HG03159 (cell line): ENCODE measurements around the gene ANTKMT.

ENCODE experiments used
- ATAC-seq: cut with Tn5 transposase; IDR thresholded peaks from one replicate; pipeline ENCODE4 v1.9.1; 2021; ENCODE audit warnings: mild to moderate bottlenecking, moderate library complexity; ENCODE audit not compliant: unreplicated experiment

ANTKMT gene

GRCh38 chr16:695355-696089 lies 25.4 kb upstream of the ANTKMT start:
- no peak for ATAC-seq

GRCh38 chr16:698911-699671 lies 21.9 kb upstream of the ANTKMT start:
- no peak for ATAC-seq

- ATAC-seq: no peak
Measured at GRCh38 chr16:700684-701584, 20.0 kb upstream of the ANTKMT start.

- ATAC-seq: no peak
Measured at GRCh38 chr16:702341-702740, 18.6 kb upstream of the ANTKMT start.

- no peak for ATAC-seq
Measured at GRCh38 chr16:703406-703805, 17.5 kb upstream of the ANTKMT start.

- ATAC-seq: no peak
Measured at GRCh38 chr16:704047-704446, 16.9 kb upstream of the ANTKMT start.

- no peak for ATAC-seq
Measured at GRCh38 chr16:704552-705380, 16.2 kb upstream of the ANTKMT start.

GRCh38 chr16:705431-706188 lies 15.3 kb upstream of the ANTKMT start, which contains the start of gene FBXL16:
TSS of gene FBXL16 (minus strand) at chr16:705801. CDS start at chr16:697405, 8,396 bp downstream.
- no peak for ATAC-seq

GRCh38 chr16:706189-707061 lies 14.5 kb upstream of the ANTKMT start:
- ATAC-seq: no peak

- no peak for ATAC-seq
Measured at GRCh38 chr16:707062-707538, 13.8 kb upstream of the ANTKMT start.

- ATAC-seq: no peak
Measured at GRCh38 chr16:708019-708418, 12.9 kb upstream of the ANTKMT start.

- no peak for ATAC-seq
Measured at GRCh38 chr16:708959-709358, 12.0 kb upstream of the ANTKMT start.

GRCh38 chr16:709566-710499 lies 11.1 kb upstream of the ANTKMT start:
- no peak for ATAC-seq

GRCh38 chr16:710500-711075 lies 10.4 kb upstream of the ANTKMT start:
- no peak for ATAC-seq

- no peak for ATAC-seq
Measured at GRCh38 chr16:711084-711483, 9.9 kb upstream of the ANTKMT start.

- ATAC-seq: no peak
Measured at GRCh38 chr16:711548-712320, 9.2 kb upstream of the ANTKMT start.
